Mesothelial cell of epicardium (in vitro differentiated cells): ENCODE data around the gene ZNF669. TPM values are rescaled to one million over a fixed set of nuclear protein-coding genes. Genes with fewer than 3 reads are reported as not detected.
A peak's percentile ranks its signal among the peaks of the same experiment; 100 is the strongest.

ENCODE experiments used
- DNase-seq, 2 experiments: peaks; one replicate each; pipeline ENCODE4 v3.0.0; 2021; ENCODE audit warnings: low spot score in 2 of 2; ENCODE audit not compliant: unreplicated experiment in 2 of 2
- H3K27ac Mint-ChIP-seq: 2 replicates; pipeline ENCODE4 v1.8.0; 2021; ENCODE audit warnings: mixed read lengths
- H3K27me3 Mint-ChIP-seq: 2 replicates; pipeline ENCODE4 v1.8.0; 2021; ENCODE audit warnings: low read depth, mixed read lengths
- H3K36me3 Mint-ChIP-seq: 2 replicates; pipeline ENCODE4 v1.8.0; 2021; ENCODE audit warnings: mixed read lengths
- H3K4me1 Mint-ChIP-seq: 2 replicates; pipeline ENCODE4 v1.8.0; 2021; ENCODE audit warnings: mixed read lengths
- H3K4me3 Mint-ChIP-seq: 2 replicates; pipeline ENCODE4 v1.8.0; 2021; ENCODE audit warnings: mild to moderate bottlenecking, moderate library complexity, mixed read lengths
- H3K9me3 Mint-ChIP-seq: 2 replicates; pipeline ENCODE4 v1.8.0; 2021; ENCODE audit warnings: mixed read lengths
- CTCF ChIP-seq: fragments of 200-600 bp; sonication (generic); IDR thresholded peaks from one replicate; pipeline ENCODE4 v1.5.0; 2021; ENCODE audit warnings: antibody characterized with exemption; ENCODE audit not compliant: unreplicated experiment
- total RNA-seq: library from RNA; stranded (reverse); gene quantifications from 3 replicates; pipeline ENCODE4 v1.2.1, GENCODE V29; 2021

Gene ZNF669
- total RNA-seq, 1 donor from 2014 or later: 17.4 TPM

- H3K4me1 Mint-ChIP-seq: peaks cover 15% of the 10 kb centered on the region
- no peak for TF ChIP-seq CTCF
- peak overlapping the region; percentile 83 for H3K27ac Mint-ChIP-seq
- peaks cover 36% of the 10 kb centered on the region for H3K9me3 Mint-ChIP-seq
- peaks cover 30% of the 10 kb centered on the region for H3K36me3 Mint-ChIP-seq
- no peaks in the 10 kb centered on the region for H3K27me3 Mint-ChIP-seq
- H3K4me3 Mint-ChIP-seq: peak overlapping the region; percentile 94
- no peak for DNase-seq
Measured at GRCh38 chr1:247077876-247078257, 26.3 kb downstream of the ZNF669 start.

- Mint-ChIP-seq H3K9me3 (peaks cover 33% of the 10 kb centered on the region), H3K27me3 (no peaks in the 10 kb centered on the region), H3K27ac (peak overlapping the region; percentile 83), H3K4me3 (peak overlapping the region; percentile 94), H3K36me3 (peaks cover 32% of the 10 kb centered on the region), H3K4me1 (peaks cover 15% of the 10 kb centered on the region)
- no peak for TF ChIP-seq CTCF
- DNase-seq: no peak
Measured at GRCh38 chr1:247077213-247077612, 26.9 kb downstream of the ZNF669 start.

GRCh38 chr1:247070645-247071044, 33.5 kb downstream of the ZNF669 start:
- Mint-ChIP-seq H3K9me3 (peaks cover 66% of the 10 kb centered on the region), H3K4me1 (no peaks in the 10 kb centered on the region), H3K27ac (no peak overlapping the region), H3K4me3 (no peak overlapping the region), H3K27me3 (no peaks in the 10 kb centered on the region), H3K36me3 (peaks cover 70% of the 10 kb centered on the region)
- no peak for DNase-seq
- TF ChIP-seq CTCF: no peak

- Mint-ChIP-seq H3K9me3 (peaks cover 58% of the 10 kb centered on the region), H3K27ac (no peak overlapping the region), H3K27me3 (no peaks in the 10 kb centered on the region), H3K4me3 (no peak overlapping the region), H3K36me3 (peaks cover 61% of the 10 kb centered on the region), H3K4me1 (no peaks in the 10 kb centered on the region)
- TF ChIP-seq CTCF: no peak
- DNase-seq: no peak
Measured at GRCh38 chr1:247064304-247064703, 39.9 kb downstream of the ZNF669 start.

GRCh38 chr1:247060771-247061170, 43.4 kb downstream of the ZNF669 start:
- Mint-ChIP-seq H3K9me3 (peaks cover 68% of the 10 kb centered on the region), H3K36me3 (peaks cover 61% of the 10 kb centered on the region), H3K27me3 (no peaks in the 10 kb centered on the region), H3K27ac (no peak overlapping the region), H3K4me3 (no peak overlapping the region), H3K4me1 (no peaks in the 10 kb centered on the region)
- no peak for DNase-seq
- no peak for TF ChIP-seq CTCF

- no peaks in the 10 kb centered on the region for H3K4me1 Mint-ChIP-seq
- peaks cover 71% of the 10 kb centered on the region for H3K36me3 Mint-ChIP-seq
- no peak overlapping the region for H3K27ac Mint-ChIP-seq
- peaks cover 81% of the 10 kb centered on the region for H3K9me3 Mint-ChIP-seq
- TF ChIP-seq CTCF: no peak
- no peaks in the 10 kb centered on the region for H3K27me3 Mint-ChIP-seq
- no peak overlapping the region for H3K4me3 Mint-ChIP-seq
- DNase-seq: no peak
Measured at GRCh38 chr1:247056071-247056470, 48.1 kb downstream of the ZNF669 start.
